Lower lobe of right lung (tissue), 2 donors: ENCODE results near the gene CYB561D2. TPM values are rescaled to one million over a fixed set of nuclear protein-coding genes. Genes with fewer than 3 reads are reported as not detected.
A peak's percentile ranks its signal among the peaks of the same experiment; 100 is the strongest.

Source experiments
- ATAC-seq, 2 donors: fragments of 200-7000 bp; cut with Tn5 transposase; one replicate each; pipeline ENCODE4 v1.9.1; 2020 to 2022; ENCODE audit warnings: mild to moderate bottlenecking in 2 of 2, moderate library complexity in 2 of 2
- DNase-seq: peaks from one replicate; pipeline ENCODE4 v3.0.0-alpha.2; 2020
- H3K27ac ChIP-seq: fragments of 200-600 bp; one replicate; pipeline ENCODE4 v1.8.0; 2022
- H3K27me3 ChIP-seq: fragments of 200-600 bp; one replicate; pipeline ENCODE4 v1.8.0; 2022; ENCODE audit warnings: low read depth
- H3K36me3 ChIP-seq: fragments of 200-600 bp; one replicate; pipeline ENCODE4 v1.8.0; 2022; ENCODE audit warnings: mild to moderate bottlenecking
- H3K4me1 ChIP-seq: fragments of 200-600 bp; one replicate; pipeline ENCODE4 v1.8.0; 2022
- H3K4me3 ChIP-seq: fragments of 200-600 bp; one replicate; pipeline ENCODE4 v1.8.0; 2022; ENCODE audit warnings: mild to moderate bottlenecking
- H3K9me3 ChIP-seq: fragments of 200-600 bp; one replicate; pipeline ENCODE4 v1.8.0; 2022
- CTCF ChIP-seq: fragments of 200-600 bp; IDR thresholded peaks from one replicate; pipeline ENCODE4 v1.8.0; 2022; ENCODE audit warnings: antibody characterized with exemption, mild to moderate bottlenecking
- intact Hi-C: fragments of 100-400 bp; cut with DNase I; formaldehyde crosslinking; loops from one replicate; pipeline ENCODE4 v1.11.0; 2022
- total RNA-seq: library from RNA; stranded (reverse); fragmentation: NEBNext Ultra II Directional; extraction: Animal tissue kit (Norgen Biotek cat#: 25700); gene quantifications from one replicate; pipeline ENCODE4 v1.2.1, GENCODE V29; 2021
- donor health status: DM: no; HTN: yes; CAD: no; lungs with severe emphysema.

CYB561D2 gene
- total RNA-seq, 1 donor from 2014 or later: 21.7 TPM

- Histone ChIP-seq H3K27me3 (no peaks in the 10 kb centered on the region), H3K4me1 (peaks cover 50% of the 10 kb centered on the region), H3K4me3 (no peak overlapping the region), H3K9me3 (no peaks in the 10 kb centered on the region), H3K36me3 (peaks cover 57% of the 10 kb centered on the region), H3K27ac (no peak overlapping the region)
- no peak for ATAC-seq
- no peak for TF ChIP-seq CTCF
- intact Hi-C loops: no loop called here
- no peak for DNase-seq
Observed at GRCh38 chr3:50330330-50330729, 20.3 kb upstream of the CYB561D2 start.

- no peak overlapping the region for H3K4me3 ChIP-seq
- no peak overlapping the region for H3K27ac ChIP-seq
- no peak for ATAC-seq
- DNase-seq: no peak
- no peak for TF ChIP-seq CTCF
- H3K36me3 ChIP-seq: peaks cover 46% of the 10 kb centered on the region
- H3K4me1 ChIP-seq: peaks cover 54% of the 10 kb centered on the region
- no peaks in the 10 kb centered on the region for H3K27me3 ChIP-seq
- no peaks in the 10 kb centered on the region for H3K9me3 ChIP-seq
- intact Hi-C loops: no loop called here
Observed at GRCh38 chr3:50331364-50331907, 19.2 kb upstream of the CYB561D2 start.

- peak overlapping the region; percentile 2 for H3K4me3 ChIP-seq
- H3K27ac ChIP-seq: peak overlapping the region; percentile 98
- DNase-seq: no peak
- peaks cover 44% of the 10 kb centered on the region for H3K36me3 ChIP-seq
- no peaks in the 10 kb centered on the region for H3K9me3 ChIP-seq
- TF ChIP-seq CTCF: no peak
- peaks cover 49% of the 10 kb centered on the region for H3K4me1 ChIP-seq
- intact Hi-C loops: no loop called here
- H3K27me3 ChIP-seq: no peaks in the 10 kb centered on the region
- ATAC-seq: no peak
Observed at GRCh38 chr3:50333744-50334328, 16.8 kb upstream of the CYB561D2 start.

GRCh38 chr3:50334339-50335075, 16.2 kb upstream of the CYB561D2 start:
- H3K4me3 ChIP-seq: peak overlapping the region; percentile 15
- peaks cover 55% of the 10 kb centered on the region for H3K4me1 ChIP-seq
- no peaks in the 10 kb centered on the region for H3K9me3 ChIP-seq
- H3K27me3 ChIP-seq: no peaks in the 10 kb centered on the region
- H3K36me3 ChIP-seq: peaks cover 39% of the 10 kb centered on the region
- intact Hi-C loops: no loop called here
- peak overlapping the region; percentile 98 for H3K27ac ChIP-seq
- no peak for TF ChIP-seq CTCF
- DNase-seq (no peak), ATAC-seq (no peak)

- H3K4me1 ChIP-seq: peaks cover 73% of the 10 kb centered on the region
- intact Hi-C loops: no loop called here
Observed at GRCh38 chr3:50336452-50337174, 14.0 kb upstream of the CYB561D2 start.

More at GRCh38 chr3:50336452-50337174, 14.0 kb upstream of the CYB561D2 start:
- TF ChIP-seq CTCF: no peak
- Histone ChIP-seq H3K27me3 (no peaks in the 10 kb centered on the region), H3K4me3 (peak overlapping the region; percentile 84), H3K36me3 (peaks cover 18% of the 10 kb centered on the region), H3K27ac (peak overlapping the region; percentile 98), H3K9me3 (no peaks in the 10 kb centered on the region)
- ATAC-seq (peak in 1 of 2 donors; percentile 47), DNase-seq (no peak)
